IPS-NIHi7 (cell line): ENCODE results near the gene MAP1B.

Experiments used
- DNase-seq: peaks from one replicate; pipeline ENCODE4 v3.0.0; 2012; ENCODE audit warnings: mixed read lengths; ENCODE audit errors: extremely low spot score

Gene MAP1B

DNA sequence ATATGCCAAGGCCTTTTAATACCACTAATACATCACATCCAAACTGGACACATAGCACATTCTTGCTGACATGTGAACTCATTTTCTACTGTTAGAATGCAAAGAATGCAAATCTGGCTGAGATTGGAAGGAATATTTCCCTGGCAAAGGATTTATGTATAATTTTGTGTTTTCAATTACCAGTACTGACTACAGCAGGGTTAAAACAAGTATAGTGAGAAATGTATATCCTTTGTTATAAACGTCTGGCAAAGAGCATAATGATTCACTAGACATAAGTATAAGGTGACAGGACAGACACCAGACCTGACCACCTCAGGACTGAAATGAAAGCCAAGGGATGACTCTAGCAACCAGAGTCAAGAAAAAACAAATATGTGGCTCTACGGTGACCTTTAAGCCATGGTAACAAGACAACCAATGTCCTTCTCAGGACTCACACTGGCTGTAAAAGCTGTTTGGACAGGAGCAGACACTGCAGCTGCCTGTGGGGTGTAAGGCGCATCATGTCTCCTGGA is 117.7 kb downstream of the MAP1B start:
- DNase-seq = no peak

DNA sequence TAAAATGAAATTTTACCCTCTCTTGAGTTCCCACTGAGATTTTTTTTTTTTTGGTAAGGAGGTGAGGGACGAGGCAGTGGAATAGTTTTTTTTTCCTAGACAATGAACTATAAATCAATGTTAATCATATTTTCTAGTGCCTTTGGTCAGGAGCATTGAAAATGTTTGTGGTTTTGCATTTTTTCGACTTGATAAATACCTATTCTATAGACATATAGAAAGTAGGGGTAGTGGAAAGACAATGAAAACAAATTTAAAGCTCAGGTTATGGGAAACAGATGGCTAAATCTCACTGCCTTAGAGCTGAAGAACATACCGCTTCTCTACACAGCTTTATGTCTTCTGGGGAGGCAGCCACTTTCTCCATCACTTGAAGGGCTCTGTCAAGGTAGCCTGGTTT is 118.5 kb downstream of the MAP1B start:
- no peak for DNase-seq

DNA sequence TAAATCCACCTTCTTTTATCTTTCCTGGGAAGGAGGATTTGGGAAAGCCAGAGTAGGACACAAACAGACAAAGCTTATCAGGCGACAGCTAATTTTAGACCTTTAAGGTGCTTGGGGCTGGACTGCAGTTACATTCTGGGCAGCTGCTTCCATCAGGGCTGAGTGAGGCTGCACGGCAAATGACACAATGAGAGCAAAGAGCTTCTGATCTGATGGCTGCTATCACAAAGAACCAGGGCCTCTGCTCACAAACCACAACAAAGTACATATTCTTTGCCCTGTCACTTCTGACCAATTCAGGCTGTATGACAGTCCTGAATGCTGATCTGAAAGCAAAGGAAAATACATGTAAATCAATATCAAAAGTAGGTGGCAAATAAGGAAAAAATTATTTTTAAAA is 119.7 kb downstream of the MAP1B start:
- no peak for DNase-seq

DNA sequence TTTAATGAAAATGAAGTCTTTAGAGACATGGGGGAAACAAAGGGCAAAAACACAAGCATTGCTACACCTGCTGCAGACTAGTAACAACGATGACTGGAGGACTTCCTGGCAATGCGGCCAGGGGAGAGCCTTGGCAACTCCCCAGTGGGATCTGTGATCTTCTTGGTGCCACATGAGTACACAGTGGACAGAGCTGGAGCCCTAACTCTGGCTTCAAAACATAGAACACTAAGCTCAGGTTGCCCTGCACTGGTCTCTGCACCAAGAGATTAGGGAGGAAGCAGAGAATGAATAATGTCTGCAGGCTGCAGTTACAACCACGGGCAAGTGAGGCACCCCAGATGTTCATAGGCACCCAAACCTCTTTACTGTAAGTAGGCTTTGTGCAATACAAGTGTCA is 121.7 kb downstream of the MAP1B start:
- no peak for DNase-seq

DNA sequence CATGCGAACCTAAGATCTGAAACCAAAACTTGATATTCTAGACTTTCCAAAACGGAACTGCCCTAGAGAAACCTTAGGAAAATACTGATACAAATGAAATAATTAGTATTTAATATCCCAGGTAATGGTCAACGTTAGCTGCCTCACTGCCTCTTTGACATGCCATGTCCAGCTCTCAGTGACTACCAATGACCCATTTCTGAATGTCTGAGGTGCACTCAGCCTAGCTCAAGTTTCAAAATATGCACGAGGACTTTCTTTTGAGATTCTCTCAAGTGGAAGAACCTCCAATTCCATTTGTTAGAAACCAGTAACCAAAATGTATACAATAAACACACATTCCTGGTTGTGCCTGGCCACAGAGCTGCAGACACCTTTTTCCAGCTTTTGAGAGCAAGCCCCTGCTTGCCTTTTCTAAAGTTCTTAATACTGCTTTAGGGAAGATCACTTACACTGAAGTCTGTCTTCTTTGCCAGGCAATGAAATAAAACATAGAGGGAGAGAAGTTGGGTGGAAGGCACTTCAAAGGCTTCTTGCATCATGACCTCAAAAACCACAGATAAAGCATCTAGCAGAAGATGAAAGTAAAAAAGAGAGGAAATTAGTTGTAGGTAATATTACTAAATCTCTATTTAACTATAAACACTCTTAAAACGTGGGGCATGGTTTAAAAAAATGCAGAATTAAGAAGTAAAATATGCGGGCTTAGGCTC is 124.9 kb downstream of the MAP1B start:
- no peak for DNase-seq

DNA sequence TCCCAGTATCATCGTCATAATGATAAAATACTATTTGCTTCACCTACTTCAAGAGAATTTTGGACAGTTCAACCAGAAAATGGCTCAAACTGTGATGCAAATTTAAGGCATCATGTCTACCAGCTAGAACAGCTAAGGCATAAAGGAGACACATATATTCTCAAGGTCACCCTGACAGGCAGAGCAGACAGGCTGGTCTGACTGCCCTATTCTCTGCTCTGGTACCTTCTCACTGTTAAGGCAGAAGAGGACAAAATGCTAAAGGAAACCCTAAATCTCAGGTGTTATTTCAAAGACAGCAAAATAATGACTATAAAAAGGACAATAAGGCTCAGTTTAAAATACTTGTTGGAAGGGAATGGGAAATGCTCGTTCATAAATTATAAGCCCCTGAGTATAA is 125.6 kb downstream of the MAP1B start:
- DNase-seq = no peak

DNA sequence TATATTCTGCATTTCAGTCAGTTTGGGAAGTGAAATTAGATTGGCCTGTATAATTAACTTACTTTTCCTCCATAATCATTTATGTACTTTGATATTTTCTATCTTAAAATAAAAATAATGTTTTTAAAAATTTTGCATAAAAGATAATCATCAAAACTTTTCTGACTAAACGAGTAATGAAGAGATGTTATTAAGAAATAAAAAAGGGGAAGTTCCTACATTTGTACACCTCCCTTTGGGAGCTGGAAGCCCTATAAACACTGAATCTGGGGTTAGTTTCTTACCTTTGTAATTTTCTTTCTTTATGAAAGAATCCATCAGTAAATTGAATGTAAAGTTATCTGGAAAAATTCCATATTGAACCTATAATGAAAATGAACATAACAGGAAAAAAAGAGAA is 126.6 kb downstream of the MAP1B start:
- DNase-seq = no peak

DNA sequence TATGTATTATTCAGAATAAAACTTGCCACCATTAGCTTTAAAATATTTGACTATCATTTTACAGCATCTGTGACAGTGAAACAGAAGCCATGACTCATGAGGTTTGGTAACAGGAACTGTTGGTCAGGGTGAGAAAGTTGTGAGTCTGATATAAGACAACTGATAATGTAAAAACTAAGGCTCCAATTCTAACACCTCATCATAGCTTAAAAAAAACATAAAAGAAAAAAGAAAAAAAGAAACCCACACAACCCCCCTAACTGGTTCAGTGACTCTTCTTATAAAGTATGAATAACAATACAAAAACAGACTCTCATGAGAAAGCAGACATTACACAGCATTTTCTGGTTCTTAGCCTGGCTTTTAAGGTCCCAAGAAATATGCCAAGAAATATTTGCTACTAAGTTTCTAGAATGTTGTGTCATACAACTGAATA is 127.0 kb downstream of the MAP1B start:
- no peak for DNase-seq

DNA sequence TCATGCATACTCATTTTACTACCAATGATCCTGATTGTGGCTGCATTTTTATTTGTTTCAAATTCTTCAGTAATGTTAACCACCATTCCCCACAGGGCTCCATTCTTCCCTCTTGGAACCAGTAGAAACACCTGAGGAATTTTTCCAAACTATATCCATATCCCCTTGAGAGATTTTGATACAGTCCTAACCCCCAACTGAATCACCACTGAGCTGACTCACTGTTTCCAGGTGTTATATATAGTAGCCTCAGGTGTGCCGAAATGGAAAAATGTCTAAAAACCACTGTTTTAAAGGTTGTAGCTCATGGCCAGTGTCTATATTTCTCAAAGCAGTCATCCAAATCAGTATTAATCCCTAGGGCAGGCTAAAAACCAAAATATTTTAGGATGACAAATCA is 127.6 kb downstream of the MAP1B start:
- no peak for DNase-seq

DNA sequence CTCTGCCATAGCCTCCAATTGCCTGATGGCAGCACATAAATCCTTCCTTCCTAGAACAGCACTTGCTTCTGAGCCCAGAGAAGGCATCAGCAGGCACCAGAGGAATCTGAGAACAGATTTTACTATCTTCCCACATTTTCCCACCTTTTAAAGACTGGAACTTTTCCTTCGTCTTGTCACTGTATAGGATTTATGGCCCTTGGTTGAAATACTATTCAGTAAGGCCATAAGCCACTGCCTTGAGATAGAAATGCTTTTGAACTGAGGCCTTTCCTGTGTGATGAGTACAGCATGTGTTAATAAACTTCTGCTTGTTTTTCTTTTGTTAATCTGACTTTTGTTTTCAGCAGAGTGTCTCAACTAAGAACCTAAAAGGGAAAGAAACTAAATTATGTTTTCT is 128.4 kb downstream of the MAP1B start:
- no peak for DNase-seq

DNA sequence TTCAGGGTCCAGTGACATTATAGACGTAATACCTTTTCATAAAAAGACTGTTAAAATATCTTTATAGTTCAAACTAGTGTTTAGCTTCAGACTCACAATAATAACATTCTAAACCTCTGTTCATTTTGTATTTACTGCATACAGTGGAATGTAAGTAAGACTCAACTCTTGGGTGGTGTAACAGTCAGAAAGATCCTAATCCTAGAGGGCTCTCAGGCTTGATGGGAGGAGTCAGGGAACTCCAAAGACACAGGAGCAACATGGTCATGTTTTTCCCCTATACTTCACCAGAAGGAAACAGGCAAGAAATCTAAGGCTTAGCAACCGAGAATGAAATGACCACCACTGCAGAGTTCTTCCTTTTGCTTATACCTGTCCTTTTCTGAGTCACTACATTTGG is 130.1 kb downstream of the MAP1B start:
- no peak for DNase-seq

DNA sequence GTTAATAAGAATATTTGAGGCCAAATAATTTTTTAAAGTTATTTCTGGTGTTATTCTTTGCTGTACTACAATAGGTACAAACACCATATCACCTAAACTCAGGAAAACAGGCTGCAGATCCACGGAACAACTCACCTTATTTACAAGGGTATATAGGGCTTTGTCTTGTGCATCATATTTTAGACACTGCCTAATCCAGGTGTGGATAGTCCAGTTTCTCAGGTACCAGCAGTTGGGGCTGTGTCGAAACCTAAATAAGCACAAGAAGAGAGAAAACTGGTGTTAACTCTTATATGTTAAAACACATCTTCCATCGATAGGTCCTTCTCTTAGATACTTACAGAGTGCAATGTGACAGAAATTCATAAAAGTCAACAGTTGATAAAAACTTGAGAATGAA is 130.6 kb downstream of the MAP1B start:
- DNase-seq = no peak

DNA sequence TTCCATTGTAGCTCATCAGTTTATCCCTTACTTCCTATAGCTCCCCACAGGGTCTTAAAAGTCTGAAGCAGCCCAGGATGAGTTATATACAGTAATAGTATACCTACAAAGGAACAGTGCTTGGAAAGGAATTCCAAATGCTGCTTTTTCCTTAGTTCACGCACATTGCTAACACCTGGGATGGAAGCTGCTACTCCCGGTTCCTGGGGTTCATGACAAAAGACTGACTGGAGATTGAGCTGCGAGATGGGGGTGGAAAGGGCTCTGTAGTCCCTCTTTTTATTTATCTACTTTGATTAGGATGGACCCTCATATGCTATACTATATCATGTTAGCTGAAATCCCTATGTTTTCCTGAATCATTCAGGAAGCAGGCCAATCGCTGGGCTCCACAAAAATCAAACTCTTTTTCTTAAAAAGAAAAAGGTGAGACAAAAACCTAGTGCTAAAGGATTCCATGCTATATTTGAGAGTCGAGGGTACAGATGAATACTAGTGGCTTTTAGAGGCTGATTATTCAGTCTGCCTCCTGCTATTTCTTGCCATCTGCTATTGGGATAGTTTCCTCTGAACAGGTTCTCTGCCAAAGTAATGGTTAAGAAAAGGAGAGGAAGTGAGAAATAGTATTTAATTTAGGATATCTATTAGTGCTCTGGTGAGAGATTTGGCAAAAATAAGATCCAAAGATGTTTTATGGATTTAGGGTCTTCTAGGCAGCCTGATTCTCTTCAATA is 131.6 kb downstream of the MAP1B start:
- DNase-seq = peak; percentile 26

DNA sequence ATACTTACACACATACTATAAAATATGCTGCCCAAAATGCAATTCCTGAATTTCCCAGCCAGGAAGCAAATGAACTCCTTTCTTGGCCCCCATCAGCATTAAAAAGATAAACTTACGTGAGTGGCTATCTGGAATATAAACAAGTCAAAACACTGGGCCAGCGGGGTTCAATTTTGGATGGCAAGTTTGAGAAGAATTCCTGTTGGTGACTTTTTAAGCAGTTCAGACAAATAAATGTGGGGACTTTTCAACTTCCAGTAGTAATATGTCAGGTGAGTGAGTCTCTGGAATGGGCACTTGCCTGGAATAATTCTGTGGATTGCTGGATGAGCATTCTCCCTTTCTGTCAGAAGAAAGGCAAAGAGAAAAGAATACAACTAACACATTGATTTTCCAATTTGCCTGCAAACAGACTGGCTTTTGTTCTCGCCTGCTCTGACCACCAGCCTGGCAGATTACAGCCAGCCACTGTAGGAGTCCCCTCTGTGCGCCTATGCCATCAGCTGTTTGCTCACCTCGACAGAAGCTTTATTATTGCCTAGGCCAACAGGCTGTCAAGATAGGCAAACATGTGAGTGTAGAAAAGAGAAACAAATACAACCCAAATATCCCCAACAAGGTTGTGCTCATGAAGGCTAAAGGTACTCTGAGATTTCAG is 134.2 kb downstream of the MAP1B start:
- DNase-seq = no peak

DNA sequence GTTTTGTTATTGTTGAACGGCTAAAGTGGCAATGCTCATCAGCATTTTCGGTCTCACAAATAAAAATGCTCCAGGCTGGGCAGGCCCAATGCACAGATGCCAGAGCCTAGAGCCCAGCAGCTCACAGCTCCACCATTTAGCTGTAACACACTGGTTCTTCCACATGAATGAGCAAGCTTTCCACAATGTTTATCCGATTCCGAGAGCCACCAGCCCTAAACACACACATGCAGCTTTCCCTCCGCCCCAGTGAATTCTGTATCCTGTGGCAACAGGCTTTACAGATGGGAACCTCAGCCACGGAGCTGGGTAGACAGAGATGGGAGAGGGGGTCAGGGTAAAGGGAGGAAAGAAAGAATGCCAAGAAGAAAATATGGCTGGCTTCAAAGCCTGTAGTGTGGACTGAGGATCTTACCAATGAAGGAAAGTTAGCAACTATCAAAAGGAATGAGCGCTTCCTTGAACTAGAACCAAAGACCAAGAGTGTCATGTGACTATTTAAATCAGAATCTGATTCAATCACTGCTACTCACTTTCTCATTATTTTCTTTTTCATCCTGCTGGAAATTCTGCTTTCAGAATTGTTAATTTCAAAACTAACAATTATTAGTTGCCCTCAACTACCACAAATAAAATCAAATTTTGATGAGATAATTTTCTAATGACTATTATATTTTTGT is 135.7 kb downstream of the MAP1B start:
- DNase-seq = no peak

DNA sequence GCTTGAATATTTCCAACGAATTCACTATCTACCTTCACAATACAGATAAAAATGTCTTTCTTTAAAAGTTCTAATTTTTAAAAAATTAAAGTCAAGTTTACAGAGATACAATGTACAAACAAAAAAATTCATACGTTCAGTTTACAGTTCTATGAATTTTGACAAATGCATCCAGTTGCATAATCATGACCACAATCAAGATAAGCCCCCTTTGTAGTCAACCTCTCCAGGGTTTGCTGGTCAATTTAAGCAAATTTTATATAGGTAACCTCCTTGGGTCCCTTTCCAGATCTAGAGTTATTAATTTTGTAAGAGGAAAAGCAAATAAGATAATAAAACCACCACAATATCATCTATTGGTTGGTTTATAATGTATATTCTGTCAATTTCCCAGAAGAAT is 136.4 kb downstream of the MAP1B start:
- DNase-seq = no peak

DNA sequence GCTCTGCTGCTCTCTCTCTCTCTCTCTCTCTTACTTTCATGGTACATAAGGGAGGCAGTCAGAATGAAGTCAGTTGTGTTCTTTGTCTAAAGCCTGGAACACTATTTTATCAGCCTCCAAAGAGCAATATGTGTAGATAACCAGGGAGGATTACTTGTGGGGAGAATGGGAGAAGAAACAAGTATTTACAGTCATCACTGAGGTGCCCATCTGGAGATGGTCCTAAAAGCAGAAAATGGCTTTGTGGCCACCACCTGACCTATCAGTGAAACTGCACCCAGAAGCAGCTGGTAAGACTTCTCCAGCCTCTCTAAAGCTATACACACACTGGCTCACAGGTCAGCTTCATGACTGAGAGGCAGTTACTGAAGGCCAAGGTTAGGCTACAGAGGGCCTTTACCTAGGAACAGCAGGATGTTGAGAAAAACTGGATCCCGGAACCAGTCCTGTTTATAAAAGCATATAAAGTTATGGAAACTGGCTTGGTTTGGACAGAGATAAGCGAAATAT is 137.6 kb downstream of the MAP1B start:
- peak; percentile 50 for DNase-seq

DNA sequence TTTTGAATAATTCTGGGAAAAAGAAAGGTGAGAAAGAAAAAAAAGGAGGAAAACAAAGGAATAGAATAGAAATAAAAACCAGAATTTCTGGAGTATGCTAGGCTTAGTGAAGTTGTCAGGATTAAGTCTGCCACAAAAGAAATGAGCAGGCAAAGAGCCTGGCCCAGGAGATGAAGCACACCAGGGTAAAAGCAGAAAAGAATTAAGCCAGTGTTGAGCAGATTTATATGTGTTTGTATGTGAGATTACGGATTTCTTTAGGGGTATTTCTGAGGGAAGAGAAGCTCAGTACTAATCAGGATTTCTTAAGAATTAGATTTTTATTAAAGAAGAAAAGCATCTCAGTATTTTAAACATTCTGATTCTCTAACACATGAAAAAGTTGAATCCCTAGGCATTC is 138.3 kb downstream of the MAP1B start:
- DNase-seq = no peak

DNA sequence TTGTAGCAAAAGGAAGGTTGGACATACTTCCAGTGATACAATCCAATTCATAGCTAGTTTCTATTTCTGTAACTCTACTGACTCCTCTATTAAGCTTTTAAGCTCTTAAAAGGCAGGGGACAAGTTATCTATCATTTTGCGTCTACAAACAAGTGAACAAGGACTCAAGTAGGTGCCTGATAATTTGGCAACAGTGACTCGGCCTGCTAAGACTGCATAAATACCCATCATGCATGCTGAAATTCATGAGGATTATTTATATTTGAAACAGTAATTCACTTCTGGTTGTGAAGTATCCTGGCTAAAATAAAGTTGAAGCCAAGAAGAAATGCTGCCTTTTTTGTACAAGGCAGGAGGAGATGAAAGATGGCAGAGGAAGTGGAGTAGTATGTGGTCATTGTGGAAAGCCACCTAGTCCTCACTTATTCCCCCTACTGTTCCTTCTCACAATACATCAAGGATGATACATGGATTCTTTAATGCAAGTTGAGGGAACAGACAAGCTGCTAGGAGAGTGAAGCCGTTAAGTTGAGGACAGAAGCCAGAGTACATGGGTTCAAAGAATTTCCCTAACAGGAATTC is 138.8 kb downstream of the MAP1B start:
- no peak for DNase-seq

DNA sequence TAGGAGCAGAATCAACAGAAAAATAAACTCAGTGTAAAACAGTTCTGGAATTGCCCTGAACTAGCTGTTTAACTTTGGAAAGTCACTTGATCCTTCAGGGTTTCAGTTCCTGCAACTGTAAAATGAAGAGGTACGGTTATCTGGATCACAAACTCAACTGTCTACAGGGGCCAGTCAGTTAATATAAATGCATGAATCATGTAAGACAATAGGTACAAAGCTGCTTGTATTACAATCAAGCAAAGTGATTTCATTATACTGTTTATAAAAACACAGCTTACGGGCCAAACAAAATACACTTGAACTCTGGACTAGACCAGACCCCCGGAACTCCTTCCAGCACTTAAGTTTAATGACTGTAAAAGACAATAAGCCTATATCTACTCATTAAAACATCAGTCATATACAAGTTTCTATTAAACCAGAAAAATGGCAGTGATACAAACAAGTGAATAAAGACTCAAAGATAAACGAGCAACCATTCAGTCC is 139.7 kb downstream of the MAP1B start:
- DNase-seq = no peak

DNA sequence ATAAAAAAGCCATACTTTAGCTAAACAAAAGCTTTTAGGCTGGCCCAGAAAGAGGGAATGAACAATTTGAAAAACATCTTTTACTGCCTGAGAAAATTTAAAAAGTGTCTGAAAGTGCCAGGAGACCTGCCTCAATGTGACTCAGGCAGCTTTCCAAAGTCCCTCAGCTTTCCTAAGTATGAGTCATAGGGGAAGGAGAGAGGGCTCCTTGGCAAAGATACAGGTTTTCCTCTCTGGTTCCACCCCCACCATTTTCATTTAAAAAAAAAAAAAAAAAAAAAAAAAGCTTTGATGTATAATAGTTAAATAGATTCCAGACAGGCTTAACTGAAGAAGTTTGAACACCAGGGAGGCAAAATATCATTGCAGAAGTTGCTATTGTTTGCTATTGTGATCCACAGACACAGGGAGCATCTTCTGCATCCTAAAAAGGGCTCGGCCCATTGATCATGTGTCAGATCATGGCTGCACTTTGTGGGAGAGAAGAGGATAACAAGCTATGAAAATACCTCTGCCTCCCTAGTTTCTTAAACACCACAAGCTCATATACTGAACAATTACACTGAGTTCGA is 141.2 kb downstream of the MAP1B start:
- DNase-seq = peak; percentile 49
